ENCODE measurements around the gene NCLN.

- TF ChIP-seq POLR2AphosphoS5 (IDR thresholded peaks at IDR 0.05; ENCODE audit: low read depth, low read length), result no peak
- no peak for TF ChIP-seq POLR2A (IDR thresholded peaks at IDR 0.05; ENCODE audit: low read depth, low read length)
- no peak for TF ChIP-seq TAF1 (IDR thresholded peaks at IDR 0.05; ENCODE audit: low read depth, low read length)
Observed at GRCh38 chr19:3176715-3177501, 8.8 kb upstream of the NCLN start.
